Aorta (tissue), 5 donors: ENCODE data around the gene SEPTIN1. TPM values are rescaled to one million over a fixed set of nuclear protein-coding genes. Genes with fewer than 3 reads are reported as not detected.
"Not testable (repeated sequence)": the region's sequence is repeated elsewhere in the genome, so short reads cannot be mapped to it uniquely, and the experiment has no call there.

Source experiments
- ATAC-seq: fragments of 200-7000 bp; cut with Tn5 transposase; one replicate; pipeline ENCODE4 v1.9.1; 2022; ENCODE audit warnings: moderate library complexity; ENCODE audit not compliant: low FRiP score
- DNase-seq, 2 donors: peaks; one replicate each; pipeline ENCODE4 v3.0.0-alpha.2; 2020
- H3K27ac ChIP-seq, 2 donors: one replicate each; pipeline ENCODE4 v1.5.1; 2013; ENCODE audit warnings: low read length in 2 of 2, mild to moderate bottlenecking in 2 of 2, moderate library complexity in 2 of 2, control low read depth in 1 of 2, inconsistent platforms in 1 of 2, low read depth in 1 of 2
- H3K27me3 ChIP-seq, 2 donors: one replicate each; pipeline ENCODE4 v1.6.1; 2013; ENCODE audit warnings: control low read depth in 1 of 2, low read length in 1 of 2, mild to moderate bottlenecking in 1 of 2, moderate library complexity in 1 of 2; ENCODE audit not compliant: insufficient read depth in 2 of 2, control insufficient read depth in 1 of 2
- H3K36me3 ChIP-seq, 2 donors: one replicate each; pipeline ENCODE4 v1.6.1; 2013; ENCODE audit warnings: control low read depth in 1 of 2, low read length in 1 of 2, mild to moderate bottlenecking in 1 of 2; ENCODE audit not compliant: insufficient read depth in 2 of 2, control insufficient read depth in 1 of 2
- H3K4me1 ChIP-seq, 2 donors: one replicate each; pipeline ENCODE4 v1.6.1; 2013; ENCODE audit warnings: low read length in 2 of 2, control low read depth in 1 of 2, mild to moderate bottlenecking in 1 of 2, moderate library complexity in 1 of 2; ENCODE audit not compliant: insufficient read depth in 2 of 2, control insufficient read depth in 1 of 2
- H3K4me3 ChIP-seq, 2 donors: one replicate each; pipeline ENCODE4 v1.5.1; 2013; ENCODE audit warnings: low read length in 2 of 2, control low read depth in 1 of 2, mild to moderate bottlenecking in 1 of 2
- H3K9me3 ChIP-seq: one replicate; pipeline ENCODE4 v1.6.1; 2013; ENCODE audit warnings: mild to moderate bottlenecking, low read length; ENCODE audit not compliant: control insufficient read depth
- WGBS, 2 donors: extraction: QIAGEN DNeasy Blood & Tissue Kit; methylation state at CpG; one replicate each; pipeline ENCODE4 v1.1.7; 2013; 5-methylcytosine and 5-hydroxymethylcytosine counted together
- intact Hi-C, 2 donors: fragments of 100-400 bp; cut with DNase I; formaldehyde crosslinking; loops; one replicate each; pipeline versions ENCODE4 v1.14.2 to v1.15.0; 2022
- polyA plus RNA-seq, 2 donors: library from polyadenylated mRNA; stranded (reverse); fragments of 200-250 nt; gene quantifications; one replicate each; pipeline ENCODE4 v1.2.3, GENCODE V29; 2013
- total RNA-seq, 2 donors: library from RNA; stranded (reverse); fragmentation: NEBNext Ultra II Directional; extraction: Animal tissue kit (Norgen Biotek cat#: 25700); gene quantifications; one replicate each; pipeline ENCODE4 v1.2.1, GENCODE V29; 2021
- donor health status: healthy with polysubstance abuse.
- donor health status: Bipolar disorder and iron deficiency.
- donor health status: DM: no; HTN: no; CAD: no.
- donor health status: DM: no; HTN: no; CAD: no.
- donor health status: DM: yes; HTN: yes; CAD: no.

The SEPTIN1 gene
- total and polyA plus RNA-seq, 4 donors: 1.0 to 6.1 (median 2.7) TPM

- not testable (repeated sequence) for H3K27ac ChIP-seq, H3K27me3 ChIP-seq, H3K36me3 ChIP-seq, H3K9me3 ChIP-seq, H3K4me1 ChIP-seq
- H3K4me3 ChIP-seq: peak overlapping the region; percentile 40 to 87
- peak; percentile 92 to 93 for DNase-seq
- 0 to 1% methylated on average over 7 to 28 of the region's 33 CpGs for WGBS, 2 donors
- intact Hi-C loops: loop anchor here in 1 of 2 donors (2.0 kb wide), 2 partner anchors 20 to 36 kb away; partner anchors contain the start of genes CD2BP2 and TBC1D10B
- peak; percentile 97 for ATAC-seq
Measured at GRCh38 chr16:30334473-30334989, 47.8 kb downstream of the SEPTIN1 start.

Other genes starting within 250 kb of the SEPTIN1 start
- gene CORO1A, start 199.0 kb downstream of the SEPTIN1 start, total RNA-seq: 10 to 100 TPM; 38.4 to 42.8 TPM
- 10 to 100 TPM; 12.8 to 48.2 TPM for gene CORO1A, start 199.0 kb downstream of the SEPTIN1 start, polyA plus RNA-seq
- gene BOLA2B, start 188.9 kb downstream of the SEPTIN1 start, total RNA-seq: 10 to 100 TPM; 31.3 to 52.1 TPM
- gene BOLA2B, start 188.9 kb downstream of the SEPTIN1 start, polyA plus RNA-seq: 100 to 1,000 TPM in 1 of 2 donors, 10 to 100 TPM in 1; 81.6 to 145 TPM
- 10 to 100 TPM; 19.8 to 38.9 TPM for gene SLX1A, start 188.7 kb downstream of the SEPTIN1 start, total RNA-seq
- gene SLX1A, start 188.7 kb downstream of the SEPTIN1 start, polyA plus RNA-seq: 10 to 100 TPM; 23.4 to 66.6 TPM
- gene SULT1A3, start 183.3 kb downstream of the SEPTIN1 start, total RNA-seq: 10 to 100 TPM in 1 of 2 donors, 1 to 10 TPM in 1; 6.6 to 29.7 TPM
- gene SULT1A3, start 183.3 kb downstream of the SEPTIN1 start, polyA plus RNA-seq: 10 to 100 TPM; 19.7 to 91.1 TPM
- 10 to 100 TPM; 19.5 to 25.8 TPM for gene NPIPB13, start 134.1 kb downstream of the SEPTIN1 start, total RNA-seq
- gene NPIPB13, start 134.1 kb downstream of the SEPTIN1 start, polyA plus RNA-seq: 1 to 10 TPM in 1 of 2 donors, under 1 TPM in 1; 0.13 to 8.5 TPM
- gene CD2BP2, start 27.3 kb downstream of the SEPTIN1 start, total RNA-seq: 10 to 100 TPM; 42.6 to 51.3 TPM
- gene CD2BP2, start 27.3 kb downstream of the SEPTIN1 start, polyA plus RNA-seq: 10 to 100 TPM; 23.4 to 51.1 TPM
- gene TBC1D10B, start 12.1 kb downstream of the SEPTIN1 start, total RNA-seq: 10 to 100 TPM; 30.7 to 38.0 TPM
- 10 to 100 TPM; 10.3 to 22.2 TPM for gene TBC1D10B, start 12.1 kb downstream of the SEPTIN1 start, polyA plus RNA-seq
- not detected for gene MYL11, start 7.8 kb downstream of the SEPTIN1 start, total RNA-seq
- gene MYL11, start 7.8 kb downstream of the SEPTIN1 start, polyA plus RNA-seq: under 1 TPM in 1 of 2 donors, not detected in 1; 0.26 TPM
- gene ZNF48, start 12.9 kb upstream of the SEPTIN1 start, total RNA-seq: 1 to 10 TPM; 6.2 to 7.4 TPM
- gene ZNF48, start 12.9 kb upstream of the SEPTIN1 start, polyA plus RNA-seq: 1 to 10 TPM; 3.4 to 4.9 TPM
- 1 to 10 TPM; 6.3 to 7.4 TPM for gene ZNF771, start 25.0 kb upstream of the SEPTIN1 start, total RNA-seq
- 10 to 100 TPM; 11.4 to 20.5 TPM for gene ZNF771, start 25.0 kb upstream of the SEPTIN1 start, polyA plus RNA-seq
- 10 to 100 TPM; 18.2 to 19.7 TPM for gene DCTPP1, start 47.5 kb upstream of the SEPTIN1 start, total RNA-seq
- gene DCTPP1, start 47.5 kb upstream of the SEPTIN1 start, polyA plus RNA-seq: 10 to 100 TPM; 16.6 to 36.3 TPM
- 10 to 100 TPM; 25.1 to 29.3 TPM for gene SEPHS2, start 63.3 kb upstream of the SEPTIN1 start, total RNA-seq
- gene SEPHS2, start 63.3 kb upstream of the SEPTIN1 start, polyA plus RNA-seq: 10 to 100 TPM; 25.2 to 52.3 TPM
- 10 to 100 TPM in 1 of 2 donors, 1 to 10 TPM in 1; 7.9 to 13.8 TPM for gene ITGAL, start 90.2 kb upstream of the SEPTIN1 start, total RNA-seq
- gene ITGAL, start 90.2 kb upstream of the SEPTIN1 start, polyA plus RNA-seq: 10 to 100 TPM in 1 of 2 donors, under 1 TPM in 1; 0.77 to 14.3 TPM
- 10 to 100 TPM; 22.3 to 22.8 TPM for gene ZNF768, start 144.0 kb upstream of the SEPTIN1 start, total RNA-seq
- gene ZNF768, start 144.0 kb upstream of the SEPTIN1 start, polyA plus RNA-seq: 10 to 100 TPM; 29.9 to 40.2 TPM
- 1 to 10 TPM; 9.1 to 9.5 TPM for gene ZNF747, start 152.3 kb upstream of the SEPTIN1 start, total RNA-seq
- gene ZNF747, start 152.3 kb upstream of the SEPTIN1 start, polyA plus RNA-seq: 1 to 10 TPM; 5.1 to 8.3 TPM
- 1 to 10 TPM; 6.4 to 8.5 TPM for gene ZNF764, start 175.8 kb upstream of the SEPTIN1 start, total RNA-seq
- 1 to 10 TPM; 1.9 to 4.6 TPM for gene ZNF764, start 175.8 kb upstream of the SEPTIN1 start, polyA plus RNA-seq
- 10 to 100 TPM in 1 of 2 donors, 1 to 10 TPM in 1; 9.0 to 12.9 TPM for gene ZNF688, start 189.2 kb upstream of the SEPTIN1 start, total RNA-seq
- 10 to 100 TPM; 17.4 to 20.2 TPM for gene ZNF688, start 189.2 kb upstream of the SEPTIN1 start, polyA plus RNA-seq
- 10 to 100 TPM in 1 of 2 donors, 1 to 10 TPM in 1; 8.5 to 21.8 TPM for gene ZNF785, start 203.1 kb upstream of the SEPTIN1 start, total RNA-seq
- 1 to 10 TPM; 3.1 to 8.6 TPM for gene ZNF785, start 203.1 kb upstream of the SEPTIN1 start, polyA plus RNA-seq
- gene ZNF689, start 227.8 kb upstream of the SEPTIN1 start, total RNA-seq: 1 to 10 TPM; 5.7 to 7.1 TPM
- 1 to 10 TPM; 2.9 to 3.3 TPM for gene ZNF689, start 227.8 kb upstream of the SEPTIN1 start, polyA plus RNA-seq